C4-2B (cell line): ENCODE measurements around the gene AGBL1.

Experiments used
- ZFX ChIP-seq: fragments of 450-650 bp; IDR thresholded peaks from 2 replicates; pipeline ENCODE4 v1.6.1; 2017
- TF ChIP-seq, protein P1 (sequence below): fragments of 450-650 bp; conservative IDR thresholded peaks from 2 replicates; pipeline ENCODE4 v1.5.1; 2017; ENCODE audit warnings: mild to moderate bottlenecking

DNA sequence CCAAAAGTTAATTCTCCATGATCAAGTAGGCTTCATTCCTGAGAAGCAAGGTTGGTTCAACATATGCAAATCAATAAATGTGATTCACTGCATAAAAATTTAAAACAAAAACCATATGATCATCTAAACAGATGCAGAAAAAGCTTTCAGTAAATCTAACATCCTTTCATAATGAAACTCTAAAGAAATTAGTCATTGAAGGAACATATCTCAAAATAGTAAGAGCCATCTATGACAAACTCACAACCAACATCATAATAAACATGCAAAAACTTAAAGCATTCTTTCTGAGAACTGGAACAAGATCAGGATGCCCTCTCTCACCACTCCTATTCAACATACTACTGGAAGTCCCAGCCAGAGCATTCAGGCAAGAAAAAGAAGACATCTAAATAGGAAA, 254.1 kb downstream of the AGBL1 start:
- TF ChIP-seq, protein P1, sequence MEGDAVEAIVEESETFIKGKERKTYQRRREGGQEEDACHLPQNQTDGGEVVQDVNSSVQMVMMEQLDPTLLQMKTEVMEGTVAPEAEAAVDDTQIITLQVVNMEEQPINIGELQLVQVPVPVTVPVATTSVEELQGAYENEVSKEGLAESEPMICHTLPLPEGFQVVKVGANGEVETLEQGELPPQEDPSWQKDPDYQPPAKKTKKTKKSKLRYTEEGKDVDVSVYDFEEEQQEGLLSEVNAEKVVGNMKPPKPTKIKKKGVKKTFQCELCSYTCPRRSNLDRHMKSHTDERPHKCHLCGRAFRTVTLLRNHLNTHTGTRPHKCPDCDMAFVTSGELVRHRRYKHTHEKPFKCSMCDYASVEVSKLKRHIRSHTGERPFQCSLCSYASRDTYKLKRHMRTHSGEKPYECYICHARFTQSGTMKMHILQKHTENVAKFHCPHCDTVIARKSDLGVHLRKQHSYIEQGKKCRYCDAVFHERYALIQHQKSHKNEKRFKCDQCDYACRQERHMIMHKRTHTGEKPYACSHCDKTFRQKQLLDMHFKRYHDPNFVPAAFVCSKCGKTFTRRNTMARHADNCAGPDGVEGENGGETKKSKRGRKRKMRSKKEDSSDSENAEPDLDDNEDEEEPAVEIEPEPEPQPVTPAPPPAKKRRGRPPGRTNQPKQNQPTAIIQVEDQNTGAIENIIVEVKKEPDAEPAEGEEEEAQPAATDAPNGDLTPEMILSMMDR = no peak
- no peak for TF ChIP-seq ZFX
